Renal cortex interstitium (tissue), 11 donors: ENCODE measurements around the gene PARD3. TPM values are rescaled to one million over a fixed set of nuclear protein-coding genes. Genes with fewer than 3 reads are reported as not detected.
A peak's percentile ranks its signal among the peaks of the same experiment; 100 is the strongest.

Experiments used
- DNase-seq, 11 donors: peaks; one replicate each; pipeline ENCODE4 v3.0.0-alpha.2; 2013; ENCODE audit warnings: low read depth in 9 of 11, low spot score in 4 of 11; ENCODE audit errors: extremely low read depth in 1 of 11
- polyA plus RNA-seq, 3 donors: library from polyadenylated mRNA; unstranded; fragments of 120-200 nt; gene quantifications; one replicate each; pipeline ENCODE4 v1.2.1, GENCODE V29; 2013; ENCODE audit not compliant: insufficient read length in 3 of 3

Gene PARD3
- polyA plus RNA-seq, 3 donors = 68.5 to 88.7 (median 71.1) TPM

- DNase-seq = no peak
These were observed 469.7 kb downstream of the PARD3 start for GRCh38 chr10:34345383-34345782.

- no peak for DNase-seq
These were observed 471.3 kb downstream of the PARD3 start for GRCh38 chr10:34343764-34344163.

GRCh38 chr10:34341473-34341872 lies 473.6 kb downstream of the PARD3 start:
- DNase-seq = no peak

- DNase-seq = no peak
These were observed 474.2 kb downstream of the PARD3 start for GRCh38 chr10:34340934-34341333.

- DNase-seq = no peak
These were observed 475.1 kb downstream of the PARD3 start for GRCh38 chr10:34339816-34340553.

- DNase-seq = no peak
These were observed 477.2 kb downstream of the PARD3 start for GRCh38 chr10:34337917-34338316.

- DNase-seq = no peak
These were observed 479.0 kb downstream of the PARD3 start for GRCh38 chr10:34335960-34336690.

- DNase-seq = no peak
These were observed 480.2 kb downstream of the PARD3 start for GRCh38 chr10:34334908-34335307.

GRCh38 chr10:34333513-34333912 lies 481.6 kb downstream of the PARD3 start:
- DNase-seq = no peak

- DNase-seq = no peak
These were observed 487.9 kb downstream of the PARD3 start for GRCh38 chr10:34327184-34327583.

- no peak for DNase-seq
These were observed 491.9 kb downstream of the PARD3 start for GRCh38 chr10:34323192-34323591.

GRCh38 chr10:34320265-34320664 lies 494.8 kb downstream of the PARD3 start:
- no peak for DNase-seq

- DNase-seq = peak in 3 of 11 donors; percentile 42 to 77 (median 43)
These were observed 495.8 kb downstream of the PARD3 start for GRCh38 chr10:34319197-34319846.

GRCh38 chr10:34316154-34316553 lies 498.9 kb downstream of the PARD3 start:
- no peak for DNase-seq

- no peak for DNase-seq
These were observed 500.6 kb downstream of the PARD3 start for GRCh38 chr10:34314457-34314856.

- DNase-seq = no peak
These were observed 501.2 kb downstream of the PARD3 start for GRCh38 chr10:34313888-34314287.

GRCh38 chr10:34313353-34313752 lies 501.7 kb downstream of the PARD3 start:
- no peak for DNase-seq

GRCh38 chr10:34311679-34312078 lies 503.4 kb downstream of the PARD3 start:
- DNase-seq = no peak

GRCh38 chr10:34310234-34310633 lies 504.9 kb downstream of the PARD3 start:
- no peak for DNase-seq

GRCh38 chr10:34305189-34305588 lies 509.9 kb downstream of the PARD3 start:
- DNase-seq = no peak
